GM12872 (cell line): ENCODE measurements around the gene PECR.

ENCODE experiments used
- TF ChIP-seq, protein P1 (sequence below): IDR thresholded peaks from 3 replicates; pipeline ENCODE4 v1.5.1; 2011; ENCODE audit warnings: low read depth, mild to moderate bottlenecking, low read length, moderate library complexity; ENCODE audit not compliant: insufficient read depth

The PECR gene

DNA sequence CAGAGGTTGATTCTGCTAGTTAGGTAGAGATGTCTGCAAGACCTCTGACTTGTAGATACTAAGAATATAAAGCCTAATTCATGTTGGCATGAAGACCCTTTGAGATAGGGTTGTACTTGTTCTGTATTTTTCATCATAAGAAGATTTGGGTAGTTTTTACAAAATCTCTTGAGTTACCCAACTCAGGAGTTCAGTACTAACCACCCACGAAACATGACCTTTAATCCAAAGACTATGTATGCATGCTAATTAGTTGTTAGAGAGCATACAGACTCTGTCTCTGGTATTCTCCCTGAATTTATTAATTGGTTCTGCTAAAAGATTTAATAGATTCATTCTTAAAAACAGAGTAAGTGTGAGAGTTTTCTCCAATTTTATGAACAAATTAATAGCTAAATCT lies 16.9 kb downstream of the PECR start:
- TF ChIP-seq, protein P1, sequence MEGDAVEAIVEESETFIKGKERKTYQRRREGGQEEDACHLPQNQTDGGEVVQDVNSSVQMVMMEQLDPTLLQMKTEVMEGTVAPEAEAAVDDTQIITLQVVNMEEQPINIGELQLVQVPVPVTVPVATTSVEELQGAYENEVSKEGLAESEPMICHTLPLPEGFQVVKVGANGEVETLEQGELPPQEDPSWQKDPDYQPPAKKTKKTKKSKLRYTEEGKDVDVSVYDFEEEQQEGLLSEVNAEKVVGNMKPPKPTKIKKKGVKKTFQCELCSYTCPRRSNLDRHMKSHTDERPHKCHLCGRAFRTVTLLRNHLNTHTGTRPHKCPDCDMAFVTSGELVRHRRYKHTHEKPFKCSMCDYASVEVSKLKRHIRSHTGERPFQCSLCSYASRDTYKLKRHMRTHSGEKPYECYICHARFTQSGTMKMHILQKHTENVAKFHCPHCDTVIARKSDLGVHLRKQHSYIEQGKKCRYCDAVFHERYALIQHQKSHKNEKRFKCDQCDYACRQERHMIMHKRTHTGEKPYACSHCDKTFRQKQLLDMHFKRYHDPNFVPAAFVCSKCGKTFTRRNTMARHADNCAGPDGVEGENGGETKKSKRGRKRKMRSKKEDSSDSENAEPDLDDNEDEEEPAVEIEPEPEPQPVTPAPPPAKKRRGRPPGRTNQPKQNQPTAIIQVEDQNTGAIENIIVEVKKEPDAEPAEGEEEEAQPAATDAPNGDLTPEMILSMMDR: no peak

- TF ChIP-seq, protein P1: 0 out of 3 replicates have a peak, but pooled peaks have one; percentile 14
Measured at GRCh38 chr2:216064014-216064630, 17.5 kb downstream of the PECR start.

DNA sequence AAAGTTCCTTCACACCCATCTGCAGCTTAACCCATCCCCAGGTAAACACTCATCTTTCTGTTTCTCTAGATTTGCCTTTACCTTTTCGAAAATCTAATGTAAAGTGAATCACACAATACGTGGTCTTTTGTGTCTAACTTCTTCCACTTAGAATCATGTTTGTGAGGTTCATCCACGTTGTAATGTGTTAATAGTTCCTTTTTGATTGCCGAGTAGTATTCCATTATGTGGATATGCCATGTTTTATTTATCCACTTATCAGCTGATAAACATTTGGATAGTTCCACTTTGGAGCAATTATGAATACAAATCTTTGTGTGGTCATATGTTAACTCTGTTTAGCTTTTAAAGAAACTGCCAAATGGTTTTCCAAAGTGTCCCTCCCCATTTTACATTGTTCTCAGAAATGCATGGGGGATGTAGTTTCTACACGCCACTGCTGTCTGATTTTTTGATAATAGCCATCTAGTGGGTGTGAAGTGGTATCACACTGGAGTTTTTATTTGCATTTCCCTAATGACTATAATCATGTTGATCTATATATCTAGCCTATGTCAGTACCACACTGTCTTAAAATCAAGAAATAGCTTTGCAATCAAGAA lies 22.3 kb downstream of the PECR start:
- TF ChIP-seq, protein P1: peak; percentile 49; the same call in 2 of the 3 replicates

DNA sequence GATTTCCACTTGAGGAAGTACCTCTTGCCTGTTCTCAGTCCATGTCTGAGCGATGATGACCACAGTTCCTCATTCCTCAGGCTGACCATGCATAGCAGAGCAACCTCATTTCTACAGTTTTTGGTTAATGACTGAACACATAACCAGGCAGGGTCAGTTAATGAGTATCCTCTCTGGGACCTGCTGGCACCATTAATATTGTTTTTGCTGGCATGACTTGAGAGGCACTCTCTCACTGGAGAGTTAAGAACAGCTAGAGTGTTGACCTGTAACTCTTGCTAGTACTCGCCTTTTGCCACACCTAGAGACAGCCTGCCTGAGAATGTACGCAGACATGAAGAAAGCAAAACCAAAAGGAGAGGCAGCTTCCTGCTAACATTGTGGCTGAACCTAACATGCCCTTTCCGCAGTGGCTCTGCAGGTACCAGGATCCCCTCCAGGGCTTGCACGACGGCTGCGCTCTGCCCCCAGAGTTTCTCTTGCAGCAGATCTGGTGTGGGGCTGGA lies 23.9 kb downstream of the PECR start:
- TF ChIP-seq, protein P1: 0 out of 3 replicates have a peak, but pooled peaks have one; percentile 8

DNA sequence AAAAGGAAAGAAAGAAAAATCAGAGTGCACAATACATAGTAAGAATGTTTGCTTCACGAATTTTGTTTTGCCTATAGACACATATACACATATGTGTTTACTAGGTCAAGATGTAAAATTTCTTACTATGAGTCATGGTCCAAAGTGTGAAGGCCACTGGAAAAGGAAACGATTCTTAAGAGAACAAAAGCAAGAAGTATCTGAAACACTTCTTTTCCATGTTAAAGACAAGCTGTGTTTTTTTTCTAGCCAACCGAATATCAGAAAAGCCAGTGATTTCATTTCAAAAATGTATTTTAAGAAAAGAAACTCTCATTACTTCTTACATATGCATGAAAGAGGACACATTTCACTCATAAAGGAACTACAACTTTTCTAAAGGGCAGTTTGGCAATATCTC lies 24.9 kb downstream of the PECR start:
- TF ChIP-seq, protein P1: no peak

DNA sequence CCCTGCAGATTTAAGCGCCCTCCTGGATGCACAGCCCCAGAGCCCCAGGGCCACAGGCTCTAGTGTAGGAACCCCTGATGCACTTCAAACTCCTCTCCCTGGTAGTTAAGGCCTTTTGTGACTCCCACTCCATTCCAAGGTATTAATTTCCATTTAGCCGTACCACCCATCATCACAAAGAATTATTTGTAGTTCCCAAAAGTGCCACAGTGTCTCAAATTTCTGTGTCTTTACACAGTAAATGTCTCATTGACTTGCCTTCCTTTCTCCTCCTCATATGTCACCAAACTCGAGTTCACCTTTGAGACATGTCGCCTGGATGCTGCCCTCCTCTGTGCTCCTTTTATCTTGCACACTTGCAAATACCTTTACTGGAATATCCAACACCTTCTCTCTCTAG lies 25.9 kb downstream of the PECR start:
- TF ChIP-seq, protein P1: no peak

DNA sequence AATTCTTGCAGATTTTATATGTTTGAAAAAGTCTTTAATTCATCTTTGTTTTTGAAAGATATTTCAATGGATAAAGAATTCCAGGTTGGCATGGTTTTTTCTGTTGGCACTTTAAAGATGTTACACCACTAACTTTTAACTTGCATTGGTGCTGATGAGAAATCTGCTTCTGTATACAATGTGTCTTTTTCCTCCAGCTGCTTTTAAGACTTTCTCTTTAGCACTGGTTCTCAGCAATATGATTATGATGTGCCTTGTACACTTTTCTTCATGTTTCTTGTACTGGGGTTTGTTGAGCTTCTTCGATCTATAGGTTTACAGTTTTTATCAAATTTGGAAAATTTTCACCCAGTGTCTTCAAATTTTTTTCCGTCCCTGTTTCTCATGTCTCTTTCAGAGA lies 29.2 kb downstream of the PECR start:
- TF ChIP-seq, protein P1: no peak
